GM12801 (cell line): ENCODE results near the gene GPANK1.

Experiments
- CTCF ChIP-seq: IDR thresholded peaks from one replicate; pipeline ENCODE4 v1.5.1; 2011; ENCODE audit warnings: control low read depth; ENCODE audit not compliant: insufficient read length; ENCODE audit errors: extremely low read depth

GPANK1 gene

GRCh38 chr6:31665501-31666336, 922 bp upstream of the GPANK1 start, which contains the start of gene CSNK2B:
Gene CSNK2B, plus strand, starts transcription at chr6:31666080. Its CDS starts 752 bp downstream, at chr6:31666832.
- TF ChIP-seq CTCF = no peak

- no peak for TF ChIP-seq CTCF
Measured at GRCh38 chr6:31663961-31664789, 622 bp downstream of the GPANK1 start.

GRCh38 chr6:31663126-31663960, 1.5 kb downstream of the GPANK1 start:
- no peak for TF ChIP-seq CTCF

GRCh38 chr6:31662124-31662723, 2.6 kb downstream of the GPANK1 start:
- TF ChIP-seq CTCF = no peak

GRCh38 chr6:31661262-31662123, 3.3 kb downstream of the GPANK1 start:
- TF ChIP-seq CTCF = no peak

GRCh38 chr6:31660381-31661261, 4.2 kb downstream of the GPANK1 start, which contains the start of gene C6orf47:
Gene C6orf47, minus strand, starts transcription at chr6:31660778. Its CDS starts 831 bp downstream, at chr6:31659947.
- no peak for TF ChIP-seq CTCF
